GM18508 (cell line): ENCODE measurements around the gene FAM216A.
A peak's percentile ranks its signal among the peaks of the same experiment; 100 is the strongest.
"Not testable (repeated sequence)": the region's sequence is repeated elsewhere in the genome, so short reads cannot be mapped to it uniquely, and the experiment has no call there.

Experiments used
- ATAC-seq: cut with Tn5 transposase; IDR thresholded peaks from one replicate; pipeline ENCODE4 v1.9.1; 2021; ENCODE audit warnings: moderate number of reproducible peaks; ENCODE audit not compliant: insufficient read depth, unreplicated experiment

FAM216A gene

GRCh38 chr12:110498984-110499706 is 30.5 kb downstream of the FAM216A start:
- ATAC-seq = no peak

GRCh38 chr12:110501399-110501751 is 32.7 kb downstream of the FAM216A start:
- ATAC-seq = peak; percentile 6

GRCh38 chr12:110501752-110502738 is 33.4 kb downstream of the FAM216A start, which contains the start of the genes RAD9B and VPS29:
Gene RAD9B (plus strand): TSS chr12:110502331. CDS start chr12:110502338, 7 bp downstream.
Gene VPS29 (minus strand): TSS chr12:110502111. CDS start chr12:110502051, 60 bp downstream.
- ATAC-seq = peak; percentile 88

- no peak for ATAC-seq
These were observed 34.8 kb downstream of the FAM216A start for GRCh38 chr12:110503432-110503831.

- ATAC-seq = no peak
These were observed 36.7 kb downstream of the FAM216A start for GRCh38 chr12:110505332-110505731.

- ATAC-seq = no peak
These were observed 39.5 kb downstream of the FAM216A start for GRCh38 chr12:110508071-110508586.

GRCh38 chr12:110513842-110514241 is 45.2 kb downstream of the FAM216A start:
- no peak for ATAC-seq

- ATAC-seq = no peak
These were observed 45.7 kb downstream of the FAM216A start for GRCh38 chr12:110514363-110514762.

- ATAC-seq = no peak
These were observed 48.4 kb downstream of the FAM216A start for GRCh38 chr12:110516995-110517394.

- not testable (repeated sequence) for ATAC-seq
These were observed 49.4 kb downstream of the FAM216A start for GRCh38 chr12:110518014-110518413.

GRCh38 chr12:110520876-110521712 is 52.4 kb downstream of the FAM216A start:
- not testable (repeated sequence) for ATAC-seq

GRCh38 chr12:110528277-110528839 is 59.7 kb downstream of the FAM216A start:
- no peak for ATAC-seq

- no peak for ATAC-seq
These were observed 61.9 kb downstream of the FAM216A start for GRCh38 chr12:110530511-110530910.

GRCh38 chr12:110531741-110532333 is 63.2 kb downstream of the FAM216A start:
- ATAC-seq = peak; percentile 72

GRCh38 chr12:110532644-110533043 is 64.0 kb downstream of the FAM216A start:
- ATAC-seq = no peak

- ATAC-seq = no peak
These were observed 65.0 kb downstream of the FAM216A start for GRCh38 chr12:110533607-110534006.

GRCh38 chr12:110534811-110535210 is 66.2 kb downstream of the FAM216A start:
- no peak for ATAC-seq

GRCh38 chr12:110536834-110537604 is 68.4 kb downstream of the FAM216A start:
- ATAC-seq = no peak
